Fibroblast of villous mesenchyme (primary cell): Measurements from ENCODE around the gene SYDE2. TPM values are rescaled to one million over a fixed set of nuclear protein-coding genes. Genes with fewer than 3 reads are reported as not detected.

ENCODE experiments used
- DNase-seq: peaks from one replicate; pipeline ENCODE4 v3.0.0-alpha.2; 2010; ENCODE audit warnings: low read depth
- H3K4me3 ChIP-seq: 2 replicates; pipeline ENCODE4 v1.5.1; 2011; ENCODE audit warnings: low read depth, mild to moderate bottlenecking, low read length
- CTCF ChIP-seq: IDR thresholded peaks from 2 replicates; pipeline ENCODE4 v1.5.1; 2012; ENCODE audit warnings: low read depth, mild to moderate bottlenecking, low read length; ENCODE audit not compliant: insufficient read depth
- total RNA-seq: library from RNA; depleted of rRNA; stranded (reverse); fragments of >200 nt; gene quantifications from 2 replicates; pipeline ENCODE4 v1.2.3, GENCODE V29; 2012

Gene SYDE2
- total RNA-seq, 1 donor, result 27.6 TPM

- DNase-seq, result no peak
- TF ChIP-seq CTCF, result no peak
- H3K4me3 ChIP-seq, result no peak overlapping the region
Measured at GRCh38 chr1:85172684-85173337, 28.0 kb downstream of the SYDE2 start.

GRCh38 chr1:85171721-85172120 lies 29.1 kb downstream of the SYDE2 start:
- DNase-seq, result no peak
- no peak overlapping the region for H3K4me3 ChIP-seq
- TF ChIP-seq CTCF, result no peak

- TF ChIP-seq CTCF, result no peak
- H3K4me3 ChIP-seq, result no peak overlapping the region
- DNase-seq, result no peak
Measured at GRCh38 chr1:85168884-85169283, 31.9 kb downstream of the SYDE2 start.

- no peak for DNase-seq
- TF ChIP-seq CTCF, result no peak
- H3K4me3 ChIP-seq, result no peak overlapping the region
Measured at GRCh38 chr1:85166351-85166750, 34.5 kb downstream of the SYDE2 start.

- H3K4me3 ChIP-seq, result no peak overlapping the region
- DNase-seq, result no peak
- no peak for TF ChIP-seq CTCF
Measured at GRCh38 chr1:85158910-85159309, 41.9 kb downstream of the SYDE2 start.

- no peak for TF ChIP-seq CTCF
- H3K4me3 ChIP-seq, result no peak overlapping the region
- no peak for DNase-seq
Measured at GRCh38 chr1:85157436-85157835, 43.4 kb downstream of the SYDE2 start.
